Mammary epithelial cell (primary cell): ENCODE measurements around the gene ADGRV1.

Experiments
- CTCF ChIP-seq, 2 donors: IDR thresholded peaks in 1 of 2; conservative IDR thresholded peaks in 1 of 2; 2 replicates each; pipeline ENCODE4 v1.5.1; 2011 to 2012; ENCODE audit warnings: inconsistent platforms in 2 of 2, low read length in 2 of 2, mild to moderate bottlenecking in 2 of 2, control low read depth in 1 of 2, low read depth in 1 of 2; ENCODE audit not compliant: insufficient read depth in 1 of 2; ENCODE audit errors: extremely low read depth in 1 of 2
- EZH2 ChIP-seq: IDR thresholded peaks from 2 replicates; pipeline ENCODE4 v1.6.1; 2012; ENCODE audit warnings: low read length, inconsistent platforms, borderline replicate concordance

DNA sequence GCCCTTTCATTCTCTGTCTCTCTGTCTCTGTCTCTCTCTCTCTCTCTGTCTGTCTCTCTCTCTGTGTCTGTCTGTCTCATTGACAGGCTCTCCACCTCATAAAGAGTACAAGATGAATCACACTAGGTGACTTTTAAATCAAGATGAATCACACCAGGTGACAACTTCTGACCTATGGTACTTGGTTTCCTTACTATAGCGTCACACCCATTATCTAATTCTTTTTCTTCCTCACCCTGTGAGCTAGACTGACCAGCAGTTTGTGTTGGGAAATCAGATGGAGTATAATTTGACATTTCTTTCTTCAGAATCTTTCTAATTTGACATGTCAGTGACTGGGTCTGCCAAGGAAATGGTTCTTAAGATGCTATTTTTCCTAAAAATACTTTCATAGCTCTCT is 591.6 kb downstream of the ADGRV1 start:
- TF ChIP-seq CTCF (conservative IDR thresholded peaks at IDR 0.05 in 1 of 2, IDR thresholded peaks at IDR 0.05 in 1 of 2; ENCODE audit: extremely low read depth in 1 of 2, insufficient read depth in 1 of 2, low read depth in 1 of 2, low read length in 2 of 2) (no peak), EZH2 (no peak)
